ENCODE measurements around the gene TMCO4. TPM values are rescaled to one million over a fixed set of nuclear protein-coding genes. Genes with fewer than 3 reads are reported as not detected.

The TMCO4 gene
- total and polyA plus RNA-seq, 2 of the 4 experiments (the other 2 are of a cell fraction), result 7.3 to 8.6 TPM

DNA sequence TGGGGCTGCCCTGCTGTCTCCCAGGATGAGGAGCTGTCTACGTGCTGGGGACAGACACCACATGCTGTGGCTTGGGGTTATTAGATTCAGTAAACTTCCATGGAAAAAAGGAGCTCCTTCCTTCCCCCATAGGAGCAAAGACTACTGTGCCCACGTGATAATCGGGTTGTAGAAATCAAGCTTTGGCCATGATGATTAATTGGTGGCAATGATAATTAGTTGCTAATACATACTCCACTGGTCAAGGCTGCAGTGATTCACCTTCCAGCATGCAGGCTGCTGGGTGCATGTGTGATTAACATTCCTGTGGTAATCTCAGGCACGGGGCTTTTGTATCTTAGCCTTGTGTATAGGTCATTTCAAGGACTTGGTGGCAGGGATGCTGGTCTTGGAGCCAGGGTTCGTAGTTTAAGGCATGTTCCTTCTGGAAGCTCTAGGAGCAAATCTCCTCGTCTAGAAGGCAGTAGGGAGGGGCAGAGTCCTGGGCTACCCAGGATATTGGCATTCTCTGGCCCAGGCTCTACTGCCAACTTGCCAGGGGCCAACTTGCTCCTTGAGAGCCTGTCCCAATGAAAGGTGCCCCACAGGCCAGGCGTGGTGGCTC is 41.4 kb downstream of the TMCO4 start (continued):
- TF ChIP-seq RAD21 (IDR thresholded peaks at IDR 0.05; ENCODE audit: low read length) (no peak), MAFK (IDR thresholded peaks at IDR 0.05; ENCODE audit: low read depth, low read length) (no peak)

DNA sequence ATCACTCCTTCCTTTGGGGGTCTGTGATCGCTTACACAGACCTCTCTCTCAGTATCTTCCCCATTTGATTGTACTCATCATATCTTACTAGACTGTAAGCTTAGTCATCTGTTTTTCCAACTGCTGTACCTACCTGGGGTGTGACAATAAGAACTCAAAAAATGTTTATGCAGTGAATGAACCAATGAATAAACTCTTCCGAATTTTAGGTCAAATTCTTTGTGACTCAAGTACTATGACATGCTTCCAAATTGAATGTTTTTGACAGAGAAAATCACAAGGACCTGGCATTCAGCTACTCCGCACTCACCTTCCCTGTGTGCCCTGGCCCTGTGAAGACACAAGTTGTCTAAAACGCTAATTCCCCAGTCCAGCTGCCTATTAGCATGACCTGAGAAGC is 42.1 kb downstream of the TMCO4 start:
- no peak for ATAC-seq (ENCODE audit: low read depth)
- Histone ChIP-seq H3K27me3 (ENCODE audit: control insufficient read depth, insufficient read depth, low read length) (no peaks in the 10 kb centered on the region), H3K18ac (ENCODE audit: low read depth, low read length) (no peak overlapping the region), H2BK15ac (ENCODE audit: low read depth, low read length) (0 out of 3 replicates have a peak overlapping the region, but pooled peaks have one; percentile 27), H2BK5ac (ENCODE audit: low read depth, low read length, poor library complexity, severe bottlenecking) (no peak overlapping the region), H3K9me3 (ENCODE audit: control insufficient read depth, insufficient read depth, low read length) (no peaks in the 10 kb centered on the region), H3K27ac (ENCODE audit: insufficient read depth, low read length) (no peak overlapping the region), H2AK5ac (ENCODE audit: low read depth, low read length) (peak overlapping the region; percentile 63), H4K20me1 (ENCODE audit: insufficient read depth, low read length) (no peaks in the 10 kb centered on the region), H3K79me1 (ENCODE audit: low read depth in 1 of 2, low read length in 2 of 2) (no peaks in the 10 kb centered on the region), H3K9me1 (ENCODE audit: insufficient read depth, low read length) (peaks cover 15% of the 10 kb centered on the region; the same call in 1 of the 2 replicates), H4K8ac (ENCODE audit: low read depth in 2 of 2, low read length in 2 of 2) (0 out of 4 replicates have a peak overlapping the region, but pooled peaks of 1 of the 2 experiments have one; percentile 42), H3K4me3 (ENCODE audit: insufficient read depth, low read depth, low read length) (no peak overlapping the region), H2BK20ac (ENCODE audit: low read depth, low read length) (peak overlapping the region; percentile 64; the same call in 1 of the 2 replicates), H3K36me3 (ENCODE audit: control insufficient read depth, insufficient read depth, low read length) (peaks cover 2% of the 10 kb centered on the region; the same call in 1 of the 2 replicates), H3K9ac (ENCODE audit: low read depth, low read length) (no peak overlapping the region), H3K23ac (ENCODE audit: low read depth, low read length) (peak overlapping the region; percentile 61; the same call in 1 of the 2 replicates), H2BK120ac (ENCODE audit: low read depth, low read length) (peak overlapping the region; percentile 48), H3K4me2 (ENCODE audit: low read depth, low read length) (no peak overlapping the region), H3K4me1 (ENCODE audit: control insufficient read depth, insufficient read depth, low read length) (peaks cover 7% of the 10 kb centered on the region), H3K4ac (ENCODE audit: low read depth, low read length) (peak overlapping the region; percentile 53), H2AK9ac (replicated peaks; ENCODE audit: low read depth, low read length, poor library complexity) (no peak overlapping the region), H2AFZ (replicated peaks; ENCODE audit: low read length, poor library complexity) (peak overlapping the region; percentile 13), H3K14ac (replicated peaks; ENCODE audit: low read depth, low read length) (peak overlapping the region; percentile 29), H3K56ac (ENCODE audit: extremely low read depth, insufficient read depth, low read length) (no peak overlapping the region), H4K91ac (ENCODE audit: insufficient read depth, low read depth, low read length) (peak overlapping the region; percentile 60), H4K5ac (ENCODE audit: low read depth, low read length) (no peak overlapping the region)
- dilution Hi-C loops (cut with HindIII; ENCODE audit: low sequenced_read_pairs, unreplicated experiment), result no loop called here
- BruUV-seq (replicated peaks), result no TSS peak
- in situ Hi-C loops (cut with MboI; ENCODE audit: low sequenced_read_pairs), result no loop called here
- no peak for DNase-seq
- ChIA-PET CTCF (no interaction called here), POLR2A (ENCODE audit: unreplicated experiment) (no interaction called here)
- intact Hi-C loops (cut with micrococcal nuclease), result no loop called here
- 79% methylated on average over 2 of the region's 4 CpGs; no CpG with 5 or more reads in 1 of the 2 experiments for WGBS, 2 experiments (ENCODE audit: extremely low coverage in 2 of 2, insufficient read length in 1 of 2)
- TF ChIP-seq BHLHE40 (IDR thresholded peaks at IDR 0.05; ENCODE audit: low read depth, low read length), result no peak
- TF ChIP-seq, protein P1, sequence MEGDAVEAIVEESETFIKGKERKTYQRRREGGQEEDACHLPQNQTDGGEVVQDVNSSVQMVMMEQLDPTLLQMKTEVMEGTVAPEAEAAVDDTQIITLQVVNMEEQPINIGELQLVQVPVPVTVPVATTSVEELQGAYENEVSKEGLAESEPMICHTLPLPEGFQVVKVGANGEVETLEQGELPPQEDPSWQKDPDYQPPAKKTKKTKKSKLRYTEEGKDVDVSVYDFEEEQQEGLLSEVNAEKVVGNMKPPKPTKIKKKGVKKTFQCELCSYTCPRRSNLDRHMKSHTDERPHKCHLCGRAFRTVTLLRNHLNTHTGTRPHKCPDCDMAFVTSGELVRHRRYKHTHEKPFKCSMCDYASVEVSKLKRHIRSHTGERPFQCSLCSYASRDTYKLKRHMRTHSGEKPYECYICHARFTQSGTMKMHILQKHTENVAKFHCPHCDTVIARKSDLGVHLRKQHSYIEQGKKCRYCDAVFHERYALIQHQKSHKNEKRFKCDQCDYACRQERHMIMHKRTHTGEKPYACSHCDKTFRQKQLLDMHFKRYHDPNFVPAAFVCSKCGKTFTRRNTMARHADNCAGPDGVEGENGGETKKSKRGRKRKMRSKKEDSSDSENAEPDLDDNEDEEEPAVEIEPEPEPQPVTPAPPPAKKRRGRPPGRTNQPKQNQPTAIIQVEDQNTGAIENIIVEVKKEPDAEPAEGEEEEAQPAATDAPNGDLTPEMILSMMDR (conservative IDR thresholded peaks at IDR 0.05; ENCODE audit: low read depth, low read length), result no peak
- TF ChIP-seq, protein P2, sequence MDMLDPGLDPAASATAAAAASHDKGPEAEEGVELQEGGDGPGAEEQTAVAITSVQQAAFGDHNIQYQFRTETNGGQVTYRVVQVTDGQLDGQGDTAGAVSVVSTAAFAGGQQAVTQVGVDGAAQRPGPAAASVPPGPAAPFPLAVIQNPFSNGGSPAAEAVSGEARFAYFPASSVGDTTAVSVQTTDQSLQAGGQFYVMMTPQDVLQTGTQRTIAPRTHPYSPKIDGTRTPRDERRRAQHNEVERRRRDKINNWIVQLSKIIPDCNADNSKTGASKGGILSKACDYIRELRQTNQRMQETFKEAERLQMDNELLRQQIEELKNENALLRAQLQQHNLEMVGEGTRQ (IDR thresholded peaks at IDR 0.05; ENCODE audit: low read depth, low read length), result no peak
- TF ChIP-seq RCOR1 (IDR thresholded peaks at IDR 0.05; ENCODE audit: insufficient replicate concordance, low read length), result no peak
- no peak for TF ChIP-seq RAD21 (IDR thresholded peaks at IDR 0.05; ENCODE audit: low read length)
- no peak for TF ChIP-seq RFX5 (IDR thresholded peaks at IDR 0.05; ENCODE audit: low read depth, low read length)
- TF ChIP-seq MXI1 (IDR thresholded peaks at IDR 0.05; ENCODE audit: borderline replicate concordance, low read depth, low read length), result no peak
- TF ChIP-seq MAZ (IDR thresholded peaks at IDR 0.05; ENCODE audit: borderline replicate concordance, low read depth, low read length), result no peak
- no peak for TF ChIP-seq MAFK (IDR thresholded peaks at IDR 0.05; ENCODE audit: low read depth, low read length)
- no peak for TF ChIP-seq POLR2A (IDR thresholded peaks at IDR 0.05; ENCODE audit: low read depth, low read length)
- no peak for TF ChIP-seq NFE2L2 (IDR thresholded peaks at IDR 0.05; ENCODE audit: low read depth, low read length)
- no peak for TF ChIP-seq SMC3 (IDR thresholded peaks at IDR 0.05; ENCODE audit: low read depth, low read length)
- TF ChIP-seq CHD1 (IDR thresholded peaks at IDR 0.05; ENCODE audit: low read depth, low read length), result no peak
